Activated naive CD4-positive, alpha-beta T cell (primary cell): ENCODE data around the gene PTPRN2.
A peak's percentile ranks its signal among the peaks of the same experiment; 100 is the strongest.

Source experiments
- DNase-seq, 4 experiments: peaks; one replicate each; lab custom pipeline; 2025; lab: John Stamatoyannopoulos, UW

Gene PTPRN2

DNA sequence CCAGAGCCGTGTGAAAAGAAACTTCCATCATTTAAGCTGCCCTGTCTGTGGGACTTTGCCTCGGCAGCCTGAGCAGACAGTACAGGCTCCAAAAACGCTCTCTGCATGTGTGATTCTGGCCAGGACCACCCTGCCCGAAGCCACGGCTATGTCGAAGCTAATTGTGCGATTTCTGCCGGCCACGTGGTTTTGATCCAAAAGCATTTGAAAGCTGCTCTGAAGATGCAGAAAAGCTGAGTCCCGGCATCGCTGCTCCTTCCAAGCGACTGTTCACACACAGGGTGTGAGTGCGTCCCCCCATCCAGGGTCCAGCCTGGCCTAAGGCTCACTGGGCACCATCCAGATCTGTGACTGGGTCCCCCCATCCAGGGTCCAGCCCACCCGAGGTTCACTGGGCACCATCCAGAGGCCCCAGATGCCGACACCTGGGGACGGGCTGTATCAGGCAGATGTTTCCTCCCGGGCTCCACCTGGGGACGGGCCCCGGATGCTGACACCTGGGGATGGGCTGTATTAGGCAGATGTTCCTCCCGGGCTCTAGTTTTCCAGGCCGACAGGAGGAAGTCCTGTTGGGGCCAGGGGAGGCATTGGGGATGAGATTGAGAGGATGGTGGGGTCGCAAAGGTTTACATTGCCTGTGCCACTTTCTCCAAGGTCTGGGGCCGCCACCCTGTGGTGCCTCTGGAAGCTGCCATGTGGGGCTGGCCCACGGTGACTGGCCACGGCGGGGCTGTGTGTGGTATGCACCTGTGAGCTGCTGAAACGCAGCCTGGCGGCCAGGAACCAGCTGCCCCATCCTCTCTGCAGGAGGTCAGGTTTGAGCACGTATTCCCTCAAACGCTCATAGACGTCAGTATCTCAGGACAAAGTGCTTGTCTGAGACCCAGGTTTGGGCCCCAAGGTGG lies 723.5 kb downstream of the PTPRN2 start:
- no peak for DNase-seq

DNA sequence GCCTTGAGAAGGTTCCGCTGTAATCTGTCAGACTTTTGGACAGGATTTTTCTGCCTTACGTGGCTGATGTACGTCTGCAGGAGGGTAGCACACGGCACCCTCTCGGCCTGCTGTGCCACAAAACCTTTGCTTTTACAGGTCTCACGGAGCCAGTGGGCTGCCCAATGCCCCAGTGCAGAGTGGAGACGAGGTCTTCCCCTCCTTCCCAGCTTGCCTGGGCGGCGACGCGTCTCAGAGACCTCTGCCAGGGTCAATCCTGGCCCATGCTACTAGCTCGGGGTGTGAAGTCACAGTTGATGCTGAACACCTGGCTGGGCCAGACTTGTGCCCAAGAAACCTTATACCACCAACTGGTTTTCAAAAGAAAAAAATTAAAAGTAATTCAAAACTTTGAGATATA lies 724.4 kb downstream of the PTPRN2 start:
- no peak for DNase-seq

DNA sequence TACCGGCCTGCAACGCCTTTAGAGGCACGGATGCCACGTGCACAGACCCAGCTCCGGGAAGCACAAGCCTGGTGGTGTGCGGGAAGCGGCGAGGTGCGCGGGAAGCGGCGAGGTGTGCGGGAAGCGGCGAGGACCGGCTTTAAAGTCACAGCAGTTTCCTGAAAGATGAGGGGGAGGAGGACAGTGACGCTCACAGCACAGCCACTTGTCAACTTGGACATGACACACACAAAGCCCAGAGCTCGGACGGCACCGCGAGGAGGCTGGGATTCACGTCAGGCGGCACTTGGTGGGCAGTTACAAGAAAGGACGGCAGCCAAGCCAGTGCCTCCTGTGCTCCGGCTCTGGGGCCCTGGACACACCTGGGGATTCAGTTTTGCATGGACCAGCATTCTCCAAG lies 724.9 kb downstream of the PTPRN2 start:
- no peak for DNase-seq

DNA sequence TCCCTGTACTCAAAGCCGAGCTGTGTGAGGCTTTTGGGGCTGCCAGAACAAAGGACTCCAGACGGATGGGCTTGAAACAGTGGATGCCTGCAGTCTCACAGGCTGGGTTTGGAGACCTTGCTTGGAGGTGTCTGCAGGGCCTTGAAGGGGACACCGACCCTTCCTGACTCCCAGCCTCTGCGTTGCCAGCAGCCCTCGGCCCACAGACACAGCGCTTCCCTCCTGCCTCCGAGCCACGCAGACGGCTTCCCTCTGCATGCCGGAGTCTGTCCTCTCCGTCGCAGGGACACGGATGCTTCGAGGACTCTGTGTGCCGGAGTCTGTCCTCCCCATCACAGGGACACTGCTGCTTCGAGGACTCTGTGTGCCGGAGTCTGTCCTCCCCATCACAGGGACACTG lies 726.1 kb downstream of the PTPRN2 start:
- DNase-seq = no peak

DNA sequence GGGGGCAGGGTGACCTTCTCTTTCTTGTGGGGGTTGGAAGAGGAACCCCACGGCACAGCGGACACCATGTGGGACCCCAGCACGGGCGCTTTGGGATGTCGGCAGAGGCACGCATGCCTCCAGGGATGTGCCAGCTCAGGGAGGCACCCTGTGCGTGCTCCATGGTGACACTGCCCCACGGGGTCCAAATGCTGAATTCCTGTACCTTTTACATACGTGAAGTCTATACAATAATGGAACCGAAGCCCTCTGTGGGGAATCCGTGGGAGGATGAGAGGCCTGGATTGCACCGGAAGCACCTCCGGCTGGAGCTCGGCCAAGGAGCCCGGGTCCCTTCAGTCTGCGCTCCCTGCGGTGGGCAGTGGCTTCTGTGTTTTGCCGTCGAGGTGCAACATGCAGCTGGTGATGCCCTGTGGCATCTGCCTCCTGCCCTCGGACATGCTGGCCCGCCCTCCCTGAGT lies 726.6 kb downstream of the PTPRN2 start:
- no peak for DNase-seq

DNA sequence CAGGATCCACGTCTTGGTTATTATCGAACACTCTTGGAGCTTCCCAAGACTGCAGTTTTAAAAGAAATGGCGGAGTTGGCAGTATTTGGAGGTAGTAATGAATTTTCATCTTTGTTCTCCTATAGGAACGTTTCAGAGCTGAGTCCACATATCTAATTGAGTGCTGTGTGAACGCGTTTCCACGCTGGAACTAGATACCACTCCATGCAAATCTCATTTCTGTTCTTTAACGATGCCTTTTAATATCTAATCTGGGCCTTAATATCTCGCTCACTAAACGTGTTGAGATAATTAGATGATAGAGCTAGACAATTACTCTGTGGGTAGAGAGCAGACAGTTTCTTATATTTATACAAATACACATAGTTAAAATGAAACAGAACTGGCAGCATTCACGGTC lies 727.2 kb downstream of the PTPRN2 start:
- DNase-seq = no peak

DNA sequence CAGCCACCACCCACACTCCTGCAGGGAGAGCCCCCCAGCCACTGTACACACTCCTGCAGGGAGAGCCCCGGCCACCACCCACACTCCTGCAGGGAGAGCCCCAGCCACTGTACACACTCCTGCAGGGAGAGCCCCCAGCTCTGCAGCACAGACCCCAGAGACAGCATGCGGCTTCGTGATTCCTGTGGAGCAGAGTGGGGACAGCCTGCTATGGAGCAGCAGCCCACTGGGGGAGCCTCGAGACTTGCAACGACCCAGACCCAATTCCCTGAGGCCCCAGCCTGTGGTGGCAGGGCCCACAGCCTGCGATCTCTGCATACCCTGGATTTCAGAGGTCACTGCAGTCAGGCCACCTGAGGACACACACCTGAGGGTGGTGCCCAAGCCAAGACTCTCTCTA lies 727.7 kb downstream of the PTPRN2 start:
- DNase-seq = no peak

DNA sequence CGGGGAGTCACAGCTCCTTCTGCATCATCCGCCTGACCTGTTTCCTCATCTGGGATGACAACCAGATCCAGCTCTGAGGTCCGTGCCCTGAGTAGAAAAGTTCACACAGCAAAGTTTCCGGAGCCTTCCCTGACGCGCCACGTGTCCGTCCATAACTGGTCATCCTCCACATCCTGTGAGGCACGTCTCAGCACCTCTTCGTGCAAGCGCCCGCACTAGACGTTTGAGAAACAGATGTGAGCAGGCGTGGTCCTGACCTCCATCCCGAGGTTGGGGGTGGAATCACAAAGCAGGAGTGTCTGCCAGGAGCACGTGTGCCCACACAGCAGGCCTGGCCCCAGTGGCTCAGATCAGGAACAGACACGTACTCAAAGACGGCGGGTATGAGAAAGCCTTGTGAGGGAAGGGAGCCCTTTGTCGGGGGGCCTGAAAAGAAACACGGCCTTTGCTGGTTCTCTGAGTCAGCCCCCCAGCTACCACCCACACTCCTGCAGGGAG lies 730.0 kb downstream of the PTPRN2 start:
- DNase-seq = no peak

DNA sequence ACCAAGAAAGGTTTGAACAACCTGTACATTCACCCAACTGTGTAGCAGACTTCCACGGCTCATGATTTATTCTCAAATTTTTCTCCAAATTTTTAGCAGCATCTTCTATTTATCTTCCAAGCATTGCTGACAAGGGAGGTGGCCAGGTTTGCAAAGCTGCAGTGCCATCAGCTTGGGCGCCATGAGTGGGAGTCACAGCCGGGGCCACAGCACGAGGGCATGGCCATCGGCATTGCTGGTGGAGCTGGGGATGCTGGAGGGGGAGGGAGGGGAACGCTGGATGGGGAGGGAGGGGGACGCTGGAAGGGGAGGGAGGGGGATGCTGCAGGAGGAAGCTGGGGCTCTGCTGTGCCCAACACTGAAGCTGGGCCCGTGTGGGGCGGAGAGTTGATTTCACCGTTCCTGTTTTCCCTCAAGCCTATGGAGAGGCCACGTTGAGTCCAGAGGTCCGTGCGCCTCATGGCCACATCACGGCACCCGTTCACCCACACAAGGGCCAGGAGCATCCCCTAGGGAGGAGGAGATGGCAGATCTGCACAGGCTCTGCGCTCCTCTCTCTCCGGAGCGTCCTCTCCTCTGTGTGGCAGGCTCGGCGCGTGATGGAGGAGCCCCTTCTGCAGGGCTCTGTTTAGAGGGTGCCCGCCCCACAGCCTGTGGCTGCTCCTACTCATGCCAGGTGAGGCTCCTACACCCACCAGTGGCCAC lies 730.6 kb downstream of the PTPRN2 start:
- no peak for DNase-seq

DNA sequence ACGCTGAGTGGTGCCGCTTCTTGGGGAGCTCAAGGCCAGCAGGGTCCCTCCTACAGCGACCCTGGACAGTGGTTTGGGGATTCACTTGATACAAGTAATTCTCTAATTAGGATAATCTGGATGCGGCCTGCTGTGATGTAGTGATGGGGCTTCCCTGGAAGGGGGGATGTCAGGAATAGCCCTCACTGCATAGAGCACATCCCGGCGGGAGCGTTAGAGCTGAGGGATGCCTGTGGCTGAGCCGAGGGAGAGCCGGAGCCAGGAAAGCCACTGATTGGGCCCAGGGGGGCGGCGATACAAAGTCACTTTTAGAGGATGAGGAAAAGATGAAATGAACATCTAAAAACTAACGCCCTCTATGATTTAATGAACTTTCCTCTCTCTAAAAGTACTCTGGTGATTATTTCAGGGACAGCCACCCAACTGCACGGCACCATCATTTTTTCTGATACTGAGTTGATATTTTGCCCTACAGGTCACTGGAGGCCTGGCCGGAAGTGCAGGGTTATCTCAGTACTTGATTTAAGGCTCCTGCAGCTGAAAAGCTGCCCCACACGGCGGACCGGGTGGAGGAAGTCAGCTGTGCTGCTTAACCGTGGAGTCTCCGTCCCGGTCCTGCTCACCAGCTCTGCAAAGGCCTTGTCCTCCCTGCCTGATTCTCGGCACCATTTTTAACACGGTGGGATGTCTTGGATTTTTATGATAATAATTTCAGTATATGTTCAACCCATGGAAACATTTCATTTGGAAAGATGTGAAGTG lies 732.0 kb downstream of the PTPRN2 start:
- DNase-seq = no peak

DNA sequence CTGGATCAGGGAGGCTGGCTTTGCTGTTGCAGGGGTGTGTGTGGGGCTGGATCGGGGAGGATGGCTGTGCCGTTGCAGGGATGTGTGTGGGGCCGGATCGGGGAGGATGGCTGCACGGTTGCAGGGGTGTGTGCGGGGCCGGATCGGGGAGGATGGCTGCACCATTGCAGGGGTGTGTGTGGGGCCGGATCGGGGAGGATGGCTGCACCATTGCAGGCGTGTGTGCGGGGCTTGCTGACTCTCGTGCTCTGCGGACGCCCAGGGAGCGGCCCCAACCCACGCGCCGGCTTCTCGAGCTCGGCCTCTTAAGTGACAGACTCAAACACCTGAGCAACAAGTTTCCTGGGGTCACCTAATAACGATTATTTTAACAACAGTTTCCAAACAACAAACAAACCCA lies 732.6 kb downstream of the PTPRN2 start:
- no peak for DNase-seq

DNA sequence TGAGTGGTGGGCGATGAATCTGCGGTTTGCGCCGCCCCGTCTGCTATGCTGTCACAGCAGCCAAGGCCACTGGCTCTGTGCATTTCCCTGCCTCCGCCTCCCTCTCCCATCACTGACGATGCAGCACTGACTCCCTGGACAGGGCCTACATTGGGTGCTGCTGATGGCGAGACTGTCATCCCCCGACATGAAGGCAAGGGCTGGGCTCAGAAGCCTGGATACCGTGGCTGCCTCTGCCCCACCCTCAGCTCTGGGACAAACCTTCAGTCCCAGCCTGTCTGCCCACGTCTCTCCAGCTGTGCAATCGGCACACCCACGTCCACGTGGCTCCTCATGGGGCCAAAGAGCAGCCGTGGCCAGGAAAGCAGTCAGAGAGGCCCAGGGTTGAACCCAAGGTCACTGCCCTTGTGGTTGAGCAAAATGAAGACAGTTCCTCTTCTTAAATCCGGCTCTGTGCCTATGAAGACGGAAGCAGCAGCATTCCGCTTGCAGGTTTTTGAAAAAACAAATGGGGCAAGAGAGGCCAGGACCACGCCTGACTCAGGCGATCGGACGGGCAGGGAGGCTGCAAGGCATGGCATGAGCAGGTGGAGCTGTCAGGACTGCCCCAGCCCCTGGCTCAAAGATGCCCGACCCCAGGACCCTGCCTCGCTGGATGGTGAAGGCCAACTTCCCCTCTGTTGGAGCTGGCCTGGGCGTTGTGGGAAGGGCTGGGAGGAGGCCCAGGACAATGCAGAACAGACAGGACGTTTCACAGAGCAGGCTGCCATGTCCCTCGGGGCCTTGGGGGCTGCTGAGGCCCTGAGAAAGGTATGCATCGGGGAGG lies 733.3 kb downstream of the PTPRN2 start:
- no peak for DNase-seq

DNA sequence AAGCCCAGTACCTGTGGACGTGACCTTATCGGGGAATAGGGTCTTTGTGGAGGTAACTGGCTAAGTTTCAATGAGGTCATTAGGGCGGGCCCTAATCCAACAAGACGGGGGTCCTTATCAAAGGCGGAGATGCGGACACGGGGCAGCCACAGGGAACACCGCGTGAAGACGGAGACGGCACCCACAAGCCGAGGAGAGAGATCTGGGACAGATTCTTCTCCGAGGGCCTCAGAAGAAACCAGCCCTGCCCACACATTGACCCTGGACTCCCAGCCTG lies 733.9 kb downstream of the PTPRN2 start:
- no peak for DNase-seq

DNA sequence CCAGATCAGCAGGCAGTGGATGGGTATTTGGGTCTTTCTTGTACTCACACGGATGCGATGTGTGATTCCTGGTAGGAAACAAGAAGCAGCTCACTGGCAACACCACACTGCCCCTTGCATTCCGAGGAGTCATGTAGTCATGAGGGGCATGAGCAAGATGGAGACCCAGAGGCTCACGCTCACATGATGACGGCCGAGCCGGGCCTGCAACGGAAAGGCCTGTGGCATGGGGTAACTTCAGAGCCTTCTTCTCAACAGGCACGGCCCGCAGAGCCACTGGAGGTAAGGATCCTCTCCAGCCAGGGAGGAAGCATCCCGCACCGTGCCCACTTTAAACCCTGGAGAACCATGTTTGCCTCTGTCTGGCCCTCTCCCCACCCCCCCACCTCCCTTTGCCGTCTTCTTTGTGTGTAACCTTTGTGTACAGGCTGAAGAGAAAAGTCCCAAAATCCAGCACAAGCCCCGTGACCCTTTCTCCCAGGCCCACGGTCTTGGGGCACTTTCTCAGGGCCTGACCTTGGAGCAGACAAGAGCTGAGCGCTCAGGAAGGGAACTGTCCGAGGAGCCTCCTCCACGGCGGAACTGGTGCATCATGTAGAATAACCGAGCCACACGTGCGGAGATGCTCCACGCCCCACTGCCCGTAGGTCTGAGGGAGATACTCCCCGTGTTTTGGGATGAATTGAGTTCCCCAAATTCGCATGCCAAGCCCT lies 734.4 kb downstream of the PTPRN2 start:
- DNase-seq = no peak

DNA sequence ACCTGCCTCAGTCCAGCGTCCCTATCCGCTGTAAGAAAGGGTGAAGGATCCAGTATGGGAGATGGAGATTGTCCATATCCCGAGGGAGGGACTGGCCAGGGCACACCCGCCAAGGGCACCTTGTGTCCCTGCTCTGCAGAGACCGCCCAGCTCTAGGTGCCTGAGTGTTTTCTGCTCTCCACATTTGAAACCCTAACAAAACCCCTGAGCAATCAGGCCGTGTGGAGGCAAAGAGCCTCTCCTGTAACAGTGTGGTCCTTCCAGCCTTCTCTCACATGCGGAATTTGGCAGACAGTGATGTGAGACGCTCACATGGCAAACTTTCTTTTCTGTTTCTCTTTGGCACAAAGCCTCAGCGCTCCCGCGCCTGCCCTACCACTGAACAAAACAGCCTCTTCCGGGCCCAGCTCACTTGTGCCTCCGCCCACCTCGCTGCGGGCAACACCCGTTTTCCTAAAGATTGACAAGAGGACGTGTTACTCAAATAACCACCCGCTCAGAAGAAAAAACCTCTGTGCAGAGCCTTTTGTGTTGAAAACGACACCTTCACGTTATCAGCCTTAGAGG lies 736.0 kb downstream of the PTPRN2 start:
- peak; percentile 30 to 72 (median 52) for DNase-seq

DNA sequence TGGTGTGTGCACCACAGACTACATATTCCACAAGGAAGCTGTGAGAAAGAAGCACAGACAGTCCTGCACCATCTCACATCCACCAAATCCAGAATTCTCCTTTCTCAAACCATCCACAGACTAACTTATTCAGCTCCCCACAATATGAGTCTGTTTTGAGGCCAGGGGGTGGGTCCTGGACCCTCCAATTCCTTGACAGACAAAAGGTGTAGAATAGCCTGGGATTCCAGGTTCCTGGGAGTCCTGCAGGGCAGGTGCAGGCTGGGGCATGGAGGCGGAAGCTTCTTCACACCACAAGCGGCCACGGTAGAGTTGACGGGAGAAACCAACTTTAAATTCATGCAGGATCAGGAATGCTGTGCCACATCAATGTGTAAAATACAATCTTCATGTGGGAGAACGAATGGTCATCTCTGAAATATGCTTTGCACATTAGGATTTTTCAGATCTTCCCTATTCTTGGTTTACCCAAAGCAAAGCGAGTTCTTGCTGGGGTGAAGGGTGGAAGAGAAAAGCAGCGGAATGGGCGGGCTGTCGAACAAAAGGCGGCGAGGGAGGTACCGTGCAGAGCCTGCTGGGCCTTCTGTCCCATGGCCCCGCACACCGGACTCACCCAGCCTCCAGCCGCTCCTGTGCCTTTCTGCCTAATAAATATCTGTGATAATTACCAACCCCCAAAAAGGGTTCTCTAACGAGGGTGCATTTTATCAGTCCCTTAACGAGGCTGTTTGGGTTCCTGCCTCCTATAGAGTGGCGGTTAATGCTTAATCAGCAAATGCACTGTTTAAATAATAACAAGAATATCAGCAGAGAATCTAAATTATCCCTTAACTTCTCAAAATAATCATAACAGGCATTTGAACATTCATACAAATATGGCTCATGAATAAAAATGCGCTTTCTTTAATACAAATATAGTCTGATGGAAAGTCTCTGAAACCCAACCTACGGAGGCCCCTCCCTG lies 736.9 kb downstream of the PTPRN2 start:
- DNase-seq = no peak

DNA sequence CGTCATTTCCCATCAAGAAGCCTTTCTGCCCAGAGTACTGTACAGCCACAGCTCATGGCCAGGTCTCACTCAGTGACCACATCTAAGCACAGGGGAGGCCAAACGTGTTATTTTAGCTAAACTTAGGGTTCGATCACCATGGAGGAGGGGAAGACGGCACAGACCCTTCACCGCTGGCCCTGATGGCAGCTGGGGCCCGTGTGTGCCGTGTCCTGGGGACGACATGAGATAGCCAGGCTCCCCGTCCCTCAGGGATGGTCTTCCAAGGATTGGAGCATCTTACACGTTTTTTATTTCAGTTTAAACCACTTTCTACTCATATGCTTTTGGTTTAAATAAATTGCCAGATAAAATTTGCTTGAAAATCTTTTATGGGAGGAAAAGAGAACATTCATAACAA lies 737.9 kb downstream of the PTPRN2 start:
- DNase-seq = no peak

DNA sequence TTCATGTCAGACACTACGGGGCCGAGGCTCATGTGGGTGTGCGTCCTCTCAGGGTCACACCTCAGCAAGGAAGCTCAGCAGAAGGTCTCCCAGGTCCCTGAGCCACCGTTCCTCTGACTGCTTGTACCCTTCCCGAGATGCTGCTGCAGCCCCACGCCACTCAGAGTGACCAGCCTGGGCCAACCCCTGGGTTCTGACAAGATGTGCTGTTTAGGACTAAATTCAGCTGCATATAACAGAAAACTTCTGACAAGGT lies 738.4 kb downstream of the PTPRN2 start:
- DNase-seq = no peak

DNA sequence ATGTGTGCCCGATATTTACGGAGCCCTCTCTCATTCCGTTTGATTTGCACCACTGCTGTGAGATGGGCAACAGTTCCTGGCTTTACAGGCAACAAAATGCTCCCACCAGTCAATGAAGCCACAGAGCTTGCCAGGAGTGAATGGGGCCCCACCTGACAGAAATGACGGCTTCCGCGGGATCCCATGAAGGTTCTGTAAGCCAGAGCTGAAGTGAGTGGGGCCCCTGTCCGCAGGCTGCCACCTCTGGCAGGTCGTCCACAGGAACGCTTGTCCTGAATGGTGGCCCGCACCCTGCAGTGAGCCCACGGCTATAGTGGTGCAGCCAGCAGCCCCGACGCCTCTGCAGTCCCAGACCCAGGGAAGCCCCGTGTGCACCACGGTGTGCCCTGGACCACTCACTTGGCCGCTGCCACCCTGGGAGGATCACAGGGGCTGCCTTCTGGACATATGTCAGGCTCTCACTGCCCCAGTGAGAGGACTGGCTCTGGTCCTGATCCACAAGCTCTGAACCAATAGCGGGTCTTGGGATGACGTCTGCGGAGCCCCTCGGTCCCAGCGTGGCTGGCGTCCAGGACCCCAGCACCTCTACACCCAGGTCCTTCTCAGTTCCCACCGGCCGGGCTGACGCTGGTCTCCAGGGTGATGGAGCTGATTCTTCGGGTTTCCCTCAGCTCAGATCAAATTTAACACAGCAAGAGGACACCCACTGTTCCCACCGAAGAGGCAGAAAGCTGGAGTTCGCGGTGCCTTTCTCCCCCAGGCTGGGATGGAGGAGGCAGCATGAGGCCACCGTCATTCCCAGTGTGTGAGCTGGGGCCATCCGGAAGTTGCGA lies 738.9 kb downstream of the PTPRN2 start:
- no peak for DNase-seq
